Measurements from ENCODE around the gene DDC.
"Not testable (repeated sequence)": the region's sequence is repeated elsewhere in the genome, so short reads cannot be mapped to it uniquely, and the experiment has no call there.

DDC gene

DNA sequence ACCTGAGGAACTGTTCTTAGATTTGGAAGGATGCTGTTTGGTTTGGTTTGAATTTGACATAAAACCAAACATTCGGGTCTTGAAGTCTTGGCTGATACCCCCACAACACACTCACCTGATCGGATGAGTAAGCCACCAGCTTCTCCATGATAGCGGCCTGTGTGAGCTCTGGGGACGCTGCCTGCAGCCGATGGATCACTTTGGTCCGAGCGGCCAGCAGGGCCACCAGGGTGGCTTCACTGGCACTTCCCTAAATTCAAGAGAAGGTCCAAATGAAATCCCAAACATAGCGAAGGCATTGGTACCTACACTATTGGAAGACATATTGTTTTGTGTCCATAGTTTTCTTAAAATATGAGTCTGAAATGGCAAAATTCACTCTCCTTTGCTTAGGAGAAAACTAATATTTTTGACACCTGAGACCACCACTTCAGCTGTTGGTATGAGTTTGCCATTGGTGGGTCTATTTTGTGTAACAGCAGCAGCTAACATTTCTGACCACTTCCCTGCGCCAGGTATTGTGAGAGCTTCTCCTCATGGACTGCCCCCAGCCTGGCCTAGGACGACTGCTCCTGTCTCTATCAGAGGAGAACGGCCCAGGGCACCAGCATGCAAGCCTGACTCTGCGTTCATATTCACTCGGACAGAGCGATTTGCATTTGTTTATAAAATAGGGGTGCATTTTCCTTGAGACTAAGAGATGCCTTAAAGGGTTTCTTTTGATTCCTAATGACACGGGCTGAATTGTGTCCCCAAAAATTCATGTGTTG is 35.9 kb downstream of the DDC start:
- POLR2A ChIA-PET: no interaction called here
- no peak for DNase-seq (ENCODE audit: extremely low spot score)
- CTCF ChIA-PET: no interaction called here

DNA sequence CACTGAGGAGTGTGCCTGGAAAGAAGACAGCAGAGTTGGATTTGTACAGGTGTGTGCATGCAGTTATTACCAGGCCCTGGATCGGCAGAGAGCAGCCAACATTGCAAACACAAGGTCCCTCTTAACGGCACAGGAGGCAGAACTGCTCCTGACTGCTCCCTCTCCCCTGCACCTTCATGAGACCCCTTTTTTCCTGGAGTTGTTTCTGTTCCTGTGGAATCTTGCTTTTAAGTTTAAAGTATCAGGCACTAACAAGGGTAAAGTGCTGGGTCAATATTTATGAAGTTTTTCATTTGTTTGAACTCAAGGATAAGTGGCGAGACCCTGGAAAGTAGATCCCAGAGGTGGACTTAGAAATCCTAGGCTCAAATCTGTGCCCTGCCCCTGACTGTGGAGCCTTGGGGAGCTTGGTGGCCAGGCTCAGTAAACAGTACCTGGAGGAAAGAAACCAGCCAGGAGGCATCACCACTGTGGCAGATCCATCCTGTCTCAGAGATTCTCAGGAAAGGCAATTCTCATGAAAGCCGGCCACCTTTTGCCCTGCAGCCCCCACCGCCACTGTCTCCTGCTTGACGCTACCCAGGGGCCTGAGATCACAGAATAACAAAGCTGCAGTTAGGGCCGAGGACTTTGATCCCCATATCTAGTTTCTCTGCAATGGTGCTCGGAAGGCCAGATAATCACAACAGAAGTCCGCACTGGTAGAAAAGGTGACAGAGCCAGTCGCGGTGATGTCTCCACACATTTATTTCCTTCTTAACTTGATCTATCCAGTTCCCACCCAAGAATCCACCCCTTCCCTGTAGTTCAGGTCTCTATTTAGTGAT is 36.7 kb downstream of the DDC start:
- POLR2A ChIA-PET: no interaction called here
- no peak for DNase-seq (ENCODE audit: extremely low spot score)
- CTCF ChIA-PET: interaction anchor here (1.0 kb wide), 1 partner anchor 60 kb away, joined by 3 read pairs; no protein-coding TSS in a partner anchor
- TF ChIP-seq, protein P1, sequence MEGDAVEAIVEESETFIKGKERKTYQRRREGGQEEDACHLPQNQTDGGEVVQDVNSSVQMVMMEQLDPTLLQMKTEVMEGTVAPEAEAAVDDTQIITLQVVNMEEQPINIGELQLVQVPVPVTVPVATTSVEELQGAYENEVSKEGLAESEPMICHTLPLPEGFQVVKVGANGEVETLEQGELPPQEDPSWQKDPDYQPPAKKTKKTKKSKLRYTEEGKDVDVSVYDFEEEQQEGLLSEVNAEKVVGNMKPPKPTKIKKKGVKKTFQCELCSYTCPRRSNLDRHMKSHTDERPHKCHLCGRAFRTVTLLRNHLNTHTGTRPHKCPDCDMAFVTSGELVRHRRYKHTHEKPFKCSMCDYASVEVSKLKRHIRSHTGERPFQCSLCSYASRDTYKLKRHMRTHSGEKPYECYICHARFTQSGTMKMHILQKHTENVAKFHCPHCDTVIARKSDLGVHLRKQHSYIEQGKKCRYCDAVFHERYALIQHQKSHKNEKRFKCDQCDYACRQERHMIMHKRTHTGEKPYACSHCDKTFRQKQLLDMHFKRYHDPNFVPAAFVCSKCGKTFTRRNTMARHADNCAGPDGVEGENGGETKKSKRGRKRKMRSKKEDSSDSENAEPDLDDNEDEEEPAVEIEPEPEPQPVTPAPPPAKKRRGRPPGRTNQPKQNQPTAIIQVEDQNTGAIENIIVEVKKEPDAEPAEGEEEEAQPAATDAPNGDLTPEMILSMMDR (IDR thresholded peaks at IDR 0.05; ENCODE audit: control extremely low read depth, extremely low read depth, low read depth, missing control alignments): no peak

More for the DNA sequence above, 35.9 kb downstream of the DDC start:
- TF ChIP-seq, protein P1 (IDR thresholded peaks at IDR 0.05; ENCODE audit: control extremely low read depth, extremely low read depth, low read depth, missing control alignments): no peak

DNA sequence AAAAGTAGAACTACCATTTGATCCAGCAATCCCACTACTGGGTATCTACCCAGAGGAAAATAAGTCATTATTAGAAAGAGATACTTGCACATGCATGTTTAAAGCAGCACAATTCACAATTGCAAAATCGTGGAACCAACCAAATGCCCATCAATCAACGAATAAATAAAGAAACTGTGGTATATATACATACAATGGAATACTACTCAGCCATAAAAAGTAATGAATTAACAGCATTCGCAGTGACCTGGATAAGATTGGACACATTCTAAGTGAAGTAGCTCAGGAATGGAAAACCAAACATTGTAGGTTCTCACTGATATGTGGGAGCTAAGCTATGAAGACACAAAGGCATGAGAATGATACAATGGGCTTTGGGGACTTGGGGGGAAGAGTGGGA is 45.9 kb downstream of the DDC start:
- POLR2A ChIA-PET; DNase-seq (ENCODE audit: extremely low spot score); CTCF ChIA-PET: not testable (repeated sequence)

DNA sequence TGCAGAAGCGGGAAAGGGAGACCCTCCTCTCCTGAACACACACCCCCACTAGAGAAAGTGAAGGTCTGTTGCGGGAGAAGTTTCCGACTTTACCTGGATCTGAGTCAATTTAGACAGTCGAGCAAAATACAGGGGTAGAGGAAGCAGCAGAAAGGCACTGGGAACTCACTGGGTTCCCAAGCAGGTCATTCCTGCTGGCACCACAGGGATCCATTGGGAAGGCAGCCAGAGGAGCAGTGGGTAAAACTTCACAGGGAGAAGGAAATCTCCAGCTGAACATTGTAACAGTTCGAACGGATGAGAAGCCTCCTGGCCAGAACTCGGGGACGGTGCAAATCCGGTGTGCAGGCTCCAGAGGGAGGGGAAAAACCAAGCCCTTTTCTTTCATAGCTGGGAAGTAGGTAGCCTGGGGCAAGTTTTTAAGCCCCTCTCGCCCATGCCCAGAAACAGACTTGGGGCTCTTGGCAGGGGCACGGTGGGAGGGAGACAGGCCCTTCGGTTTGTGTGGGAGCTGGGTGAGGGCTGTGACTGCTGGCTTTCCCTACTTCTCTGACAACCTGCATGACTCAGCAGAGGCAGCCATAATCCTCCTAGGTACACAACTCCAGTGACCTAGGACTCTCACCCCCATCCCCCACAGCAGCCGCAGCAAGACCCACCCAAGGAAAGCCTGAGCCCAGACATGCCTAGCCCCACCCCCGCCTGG is 51.9 kb downstream of the DDC start:
- TF ChIP-seq, protein P1 (IDR thresholded peaks at IDR 0.05; ENCODE audit: control extremely low read depth, extremely low read depth, low read depth, missing control alignments): no peak
- DNase-seq (ENCODE audit: extremely low spot score): no peak
- ChIA-PET POLR2A (no interaction called here), CTCF (no interaction called here)

DNA sequence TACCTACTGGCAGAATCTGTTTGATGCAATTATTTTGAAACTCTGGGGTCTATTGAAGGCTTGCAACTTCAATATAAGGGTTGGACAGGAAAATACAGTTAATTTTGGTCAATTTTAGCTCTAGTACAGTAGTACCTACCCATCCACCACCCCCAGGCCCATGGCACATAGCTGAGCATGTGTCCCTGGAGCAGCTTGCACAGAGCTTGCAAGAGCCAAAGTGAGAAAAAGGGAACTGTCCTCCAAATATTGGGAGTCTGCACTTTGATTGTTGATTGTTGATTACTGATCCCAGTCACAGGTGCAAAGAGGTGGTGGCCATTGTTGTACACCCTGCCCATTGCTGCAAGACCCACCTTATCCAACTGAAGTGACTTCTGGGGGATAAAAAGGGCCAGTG is 52.8 kb downstream of the DDC start:
- CTCF ChIA-PET: interaction anchor here (1.0 kb wide), 1 partner anchor 10 kb away, joined by 3 read pairs; no protein-coding TSS in a partner anchor
- TF ChIP-seq, protein P1 (IDR thresholded peaks at IDR 0.05; ENCODE audit: control extremely low read depth, extremely low read depth, low read depth, missing control alignments): no peak
- DNase-seq (ENCODE audit: extremely low spot score): no peak
- POLR2A ChIA-PET: no interaction called here

DNA sequence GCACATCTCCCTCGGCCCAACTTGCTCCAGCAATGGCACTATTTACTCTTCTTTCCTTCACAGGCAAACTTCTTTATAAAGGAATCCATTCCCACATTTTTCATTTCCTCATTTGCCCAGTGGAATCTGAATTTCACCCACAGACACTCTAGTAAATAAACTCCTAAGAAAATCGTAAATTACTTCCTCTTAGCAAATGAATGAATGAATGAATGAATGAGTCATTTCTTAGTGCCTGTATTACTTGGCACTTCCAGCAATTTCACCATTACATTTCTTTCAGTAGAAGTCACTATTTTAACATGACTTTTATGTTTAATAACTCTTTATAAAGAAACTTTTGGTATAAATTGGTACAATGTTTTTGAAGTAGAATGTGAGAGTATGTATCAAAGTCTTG is 55.7 kb downstream of the DDC start:
- TF ChIP-seq, protein P1 (IDR thresholded peaks at IDR 0.05; ENCODE audit: control extremely low read depth, extremely low read depth, low read depth, missing control alignments): no peak
- no peak for DNase-seq (ENCODE audit: extremely low spot score)
- ChIA-PET POLR2A (no interaction called here), CTCF (interaction anchor here (1.5 kb wide), 1 partner anchor 11 kb away, joined by 4 read pairs; no protein-coding TSS in a partner anchor)
